ENCODE data around the gene MTTP.

- TF ChIP-seq CTCF (conservative IDR thresholded peaks at IDR 0.05 in 1 of 2, IDR thresholded peaks at IDR 0.05 in 1 of 2; ENCODE audit: low read depth in 1 of 2, low read length in 2 of 2) = no peak
- TF ChIP-seq EZH2 (IDR thresholded peaks at IDR 0.05; ENCODE audit: low read length, missing control alignments) = no peak
These were observed 53.4 kb downstream of the MTTP start for GRCh38 chr4:99628040-99628439.
